A549 (cell line): ENCODE measurements around the gene LVRN. TPM values are rescaled to one million over a fixed set of nuclear protein-coding genes. Genes with fewer than 3 reads are reported as not detected.

ENCODE experiments used
- ATAC-seq, 2 experiments: fragments of 200-7000 bp in 1 of 2; fragments of >200 bp in 1 of 2; cut with Nextera tagmentation in 1 of 2; cut with Tn5 transposase in 1 of 2; 3 replicates each; pipeline versions ENCODE4 v1.8.0 to v1.9.1; 2018 to 2020; ENCODE audit warnings: mild to moderate bottlenecking in 1 of 2, moderate library complexity in 1 of 2
- CTCF ChIA-PET: fragments of 300-600 bp; sonication (Branson Sonifier 250); formaldehyde crosslinking; extraction: SDS; loops from one replicate; lab custom pipeline; 2021; ENCODE audit warnings: antibody characterized with exemption, inconsistent platforms; lab: Yijun Ruan, JAX
- POLR2A ChIA-PET: fragments of 350-600 bp; formaldehyde crosslinking; extraction: SDS; loops from one replicate; lab custom pipeline; 2021; ENCODE audit warnings: antibody characterized with exemption, inconsistent platforms; lab: Yijun Ruan, JAX
- DNase-seq, 2 experiments: peaks; one replicate each; pipeline versions ENCODE4 v3.0.0 to v3.0.0-alpha.2; 2011 to 2016; ENCODE audit warnings: low read depth in 1 of 2, low spot score in 1 of 2
- FAIRE-seq: peaks from 2 replicates; lab custom pipeline; 2011; peaks lifted over from hg19 to GRCh38; lab: Jason Lieb, UNC
- H3K27ac ChIP-seq, 2 experiments: fragments of >200 bp; sonication (Bioruptor Twin); formaldehyde crosslinking; 3 replicates each; pipeline ENCODE4 v1.5.1; 2016 to 2017
- H3K4me1 ChIP-seq: fragments of >200 bp; sonication (Bioruptor Twin); formaldehyde crosslinking; 3 replicates; pipeline ENCODE4 v1.6.1; 2016
- H3K4me2 ChIP-seq: fragments of >200 bp; sonication (Bioruptor Twin); formaldehyde crosslinking; 3 replicates; pipeline ENCODE4 v1.6.1; 2016
- H3K4me3 ChIP-seq: fragments of >200 bp; sonication (Bioruptor Twin); formaldehyde crosslinking; 3 replicates; pipeline ENCODE4 v1.5.1; 2016
- H3K9me3 ChIP-seq: fragments of >200 bp; sonication (Bioruptor Twin); formaldehyde crosslinking; 3 replicates; pipeline ENCODE4 v1.6.1; 2016
- BCL3 ChIP-seq: fragments of >200 bp; sonication (Bioruptor Twin); formaldehyde crosslinking; IDR thresholded peaks from 3 replicates; pipeline ENCODE4 v1.6.1; 2016
- CBX2 ChIP-seq: fragments of 200-600 bp; sonication (generic); IDR thresholded peaks from 2 replicates; pipeline ENCODE4 v1.6.1; 2016; ENCODE audit warnings: low read depth, mild to moderate bottlenecking, borderline replicate concordance
- CEBPB ChIP-seq, 2 experiments: fragments of >200 bp in 1 of 2; sonication (Bioruptor Twin) in 1 of 2; formaldehyde crosslinking in 1 of 2; IDR thresholded peaks; 2 replicates each; pipeline ENCODE4 v1.6.1; 2012 to 2016
- CHD4 ChIP-seq: fragments of 200-600 bp; sonication (generic); IDR thresholded peaks from 2 replicates; pipeline ENCODE4 v1.6.1; 2016; ENCODE audit warnings: antibody characterized with exemption, mild to moderate bottlenecking, borderline replicate concordance
- E2F6 ChIP-seq: IDR thresholded peaks from 2 replicates; pipeline ENCODE4 v1.6.1; 2012; ENCODE audit warnings: low read depth, borderline replicate concordance
- EHF ChIP-seq: fragments of 250-450 bp; sonication (Bioruptor Pico); IDR thresholded peaks from 2 replicates; pipeline ENCODE4 v1.5.0; 2020; ENCODE audit warnings: mild to moderate bottlenecking
- ESRRA ChIP-seq: fragments of 150-350 bp; IDR thresholded peaks from 2 replicates; pipeline ENCODE4 v1.6.1; 2014; ENCODE audit warnings: mild to moderate bottlenecking, low read length, borderline replicate concordance
- HEYL ChIP-seq: fragments of 250-450 bp; sonication (Bioruptor Pico); IDR thresholded peaks from 2 replicates; pipeline ENCODE4 v1.8.0; 2021; ENCODE audit warnings: mild to moderate bottlenecking, moderate library complexity
- JUN ChIP-seq, 2 experiments: fragments of >200 bp; sonication (Bioruptor Twin); formaldehyde crosslinking; IDR thresholded peaks; 2 replicates in 1 of 2; 3 replicates in 1 of 2; pipeline ENCODE4 v1.6.1; 2016 to 2017
- KDM5A ChIP-seq: fragments of 200-600 bp; sonication (generic); IDR thresholded peaks from 2 replicates; pipeline ENCODE4 v1.6.1; 2016; ENCODE audit warnings: antibody characterized with exemption, mild to moderate bottlenecking
- NFE2L2 ChIP-seq: fragments of 150-350 bp; conservative IDR thresholded peaks from 2 replicates; pipeline ENCODE4 v1.6.1; 2014; ENCODE audit warnings: low read length
- NPAS2 ChIP-seq: fragments of 250-450 bp; sonication (Bioruptor Pico); IDR thresholded peaks from 2 replicates; pipeline ENCODE4 v1.8.0; 2022; ENCODE audit warnings: mild to moderate bottlenecking, moderate library complexity, borderline replicate concordance
- REST ChIP-seq: fragments of 200-600 bp; sonication (generic); IDR thresholded peaks from 2 replicates; pipeline ENCODE4 v1.6.1; 2016; ENCODE audit warnings: antibody characterized with exemption, mild to moderate bottlenecking, moderate library complexity
- RFX5 ChIP-seq: fragments of 450-650 bp; IDR thresholded peaks from 2 replicates; pipeline ENCODE4 v1.7.1; 2014; ENCODE audit warnings: antibody characterized with exemption, mild to moderate bottlenecking, moderate library complexity
- SMC3 ChIP-seq: fragments of >200 bp; sonication (Bioruptor Twin); formaldehyde crosslinking; IDR thresholded peaks from 3 replicates; pipeline ENCODE4 v1.6.1; 2018; ENCODE audit warnings: inconsistent platforms
- SREBF2 ChIP-seq: fragments of 450-650 bp; IDR thresholded peaks from 2 replicates; pipeline ENCODE4 v1.6.1; 2014; ENCODE audit warnings: mild to moderate bottlenecking, moderate library complexity
- TFCP2L1 ChIP-seq: fragments of 250-450 bp; sonication (Bioruptor Pico); IDR thresholded peaks from 2 replicates; pipeline ENCODE4 v1.5.0; 2021; ENCODE audit warnings: mild to moderate bottlenecking
- TP53 ChIP-seq: fragments of 250-450 bp; sonication (Bioruptor Pico); IDR thresholded peaks from 2 replicates; pipeline ENCODE4 v1.5.0; 2021; ENCODE audit warnings: mild to moderate bottlenecking, moderate library complexity
- ZNF302 ChIP-seq: fragments of 250-450 bp; sonication (Bioruptor Pico); IDR thresholded peaks from 2 replicates; pipeline ENCODE4 v1.9.0; 2021; ENCODE audit warnings: inconsistent platforms, mild to moderate bottlenecking, moderate library complexity
- WGBS: methylation state at CpG from one replicate; pipeline ENCODE4 v1.1.6; 2017; ENCODE audit errors: missing lambda C conversion rate; 5-methylcytosine and 5-hydroxymethylcytosine counted together
- polyA plus RNA-seq, 4 experiments: library from polyadenylated mRNA; depleted of rRNA in 3 of 4; stranded (reverse); fragments of >200 nt; fragmentation: RNase III in 1 of 4; extraction: RNeasy Plus Mini Kit Qiagen cat#74134 plus additional on column Dnase treatment in 1 of 4; gene quantifications; 2 replicates in 3 of 4; 3 replicates in 1 of 4; pipeline ENCODE4 v1.2.3, GENCODE V29; 2011 to 2017
- TF ChIP-seq, protein P1 (sequence below): IDR thresholded peaks from 2 replicates; pipeline ENCODE4 v1.6.1; 2012

LVRN gene
- polyA plus RNA-seq, 2 of the 4 experiments (the other 2 are of a cell fraction): 0.06 to 0.16 TPM

GRCh38 chr5:115979201-115980041 is 17.1 kb downstream of the LVRN start:
- POLR2A ChIA-PET: no interaction called here
- FAIRE-seq (no peak), ATAC-seq (no peak)

GRCh38 chr5:115983519-115983918 is 21.2 kb downstream of the LVRN start:
- Histone ChIP-seq H3K4me3 (no peak overlapping the region), H3K9me3 (no peaks in the 10 kb centered on the region), H3K4me2 (no peak overlapping the region), H3K27ac (no peak overlapping the region), H3K4me1 (no peaks in the 10 kb centered on the region)
- POLR2A ChIA-PET: no interaction called here
- CTCF ChIA-PET: no interaction called here
- DNase-seq: no peak
- no peak for ATAC-seq
- no peak for FAIRE-seq
- WGBS: 39% methylated on average over 1 of the region's 1 CpG
- TF ChIP-seq ZNF302 (CRISPR knock-in tag) (no peak), KDM5A (no peak), TFCP2L1 (CRISPR knock-in tag) (no peak), REST (no peak), NPAS2 (no peak), CEBPB (IDR thresholded peaks at IDR 0.05) (no peak), SMC3 (no peak), HEYL (no peak), CHD4 (no peak), JUN (IDR thresholded peaks at IDR 0.05) (no peak), NFE2L2 (no peak), EHF (no peak), SREBF2 (no peak), TP53 (CRISPR knock-in tag) (no peak), RFX5 (no peak), BCL3 (no peak)

More at GRCh38 chr5:115979201-115980041, 17.1 kb downstream of the LVRN start:
- H3K27ac ChIP-seq: no peak overlapping the region
- no peak for DNase-seq
- TF ChIP-seq ESRRA (no peak), SMC3 (no peak), CBX2 (no peak), ZNF302 (CRISPR knock-in tag) (no peak), E2F6 (no peak), REST (no peak), RFX5 (no peak)
- TF ChIP-seq, protein P1, sequence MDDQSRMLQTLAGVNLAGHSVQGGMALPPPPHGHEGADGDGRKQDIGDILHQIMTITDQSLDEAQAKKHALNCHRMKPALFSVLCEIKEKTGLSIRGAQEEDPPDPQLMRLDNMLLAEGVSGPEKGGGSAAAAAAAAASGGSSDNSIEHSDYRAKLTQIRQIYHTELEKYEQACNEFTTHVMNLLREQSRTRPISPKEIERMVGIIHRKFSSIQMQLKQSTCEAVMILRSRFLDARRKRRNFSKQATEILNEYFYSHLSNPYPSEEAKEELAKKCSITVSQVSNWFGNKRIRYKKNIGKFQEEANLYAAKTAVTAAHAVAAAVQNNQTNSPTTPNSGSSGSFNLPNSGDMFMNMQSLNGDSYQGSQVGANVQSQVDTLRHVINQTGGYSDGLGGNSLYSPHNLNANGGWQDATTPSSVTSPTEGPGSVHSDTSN: no peak
- no peaks in the 10 kb centered on the region for H3K9me3 ChIP-seq
- H3K4me1 ChIP-seq: no peaks in the 10 kb centered on the region
- CTCF ChIA-PET: interaction anchor here (1.1 kb wide), 1 partner anchor 89 kb away, joined by 3 read pairs; no protein-coding TSS in a partner anchor
- no peak overlapping the region for H3K4me3 ChIP-seq
- whole genome bisulfite sequencing: 18% methylated on average over 3 of the region's 3 CpGs
- H3K4me2 ChIP-seq: no peak overlapping the region
